HG03045 (cell line): ENCODE measurements around the gene STXBP4.

Experiments
- ATAC-seq: cut with Tn5 transposase; IDR thresholded peaks from one replicate; pipeline ENCODE4 v1.9.1; 2021; ENCODE audit warnings: mild to moderate bottlenecking, moderate library complexity; ENCODE audit not compliant: unreplicated experiment

Gene STXBP4, protein sequence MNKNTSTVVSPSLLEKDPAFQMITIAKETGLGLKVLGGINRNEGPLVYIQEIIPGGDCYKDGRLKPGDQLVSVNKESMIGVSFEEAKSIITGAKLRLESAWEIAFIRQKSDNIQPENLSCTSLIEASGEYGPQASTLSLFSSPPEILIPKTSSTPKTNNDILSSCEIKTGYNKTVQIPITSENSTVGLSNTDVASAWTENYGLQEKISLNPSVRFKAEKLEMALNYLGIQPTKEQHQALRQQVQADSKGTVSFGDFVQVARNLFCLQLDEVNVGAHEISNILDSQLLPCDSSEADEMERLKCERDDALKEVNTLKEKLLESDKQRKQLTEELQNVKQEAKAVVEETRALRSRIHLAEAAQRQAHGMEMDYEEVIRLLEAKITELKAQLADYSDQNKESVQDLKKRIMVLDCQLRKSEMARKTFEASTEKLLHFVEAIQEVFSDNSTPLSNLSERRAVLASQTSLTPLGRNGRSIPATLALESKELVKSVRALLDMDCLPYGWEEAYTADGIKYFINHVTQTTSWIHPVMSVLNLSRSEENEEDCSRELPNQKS

GRCh38 chr17:54968262-54968987 lies at the start of gene STXBP4, which contains the start of gene COX11:
TSS of gene STXBP4 (plus strand) at chr17:54968765. CDS start at chr17:54986220, 17,455 bp downstream.
TSS of gene COX11 (minus strand) at chr17:54968654. CDS start at chr17:54968646, 8 bp downstream.
- peak; percentile 95 for ATAC-seq

- ATAC-seq: no peak
Observed at GRCh38 chr17:54919425-54919824, 49.1 kb upstream of the STXBP4 start.

GRCh38 chr17:54920819-54921218 lies 47.7 kb upstream of the STXBP4 start:
- no peak for ATAC-seq

GRCh38 chr17:54924405-54924804 lies 44.2 kb upstream of the STXBP4 start:
- no peak for ATAC-seq

GRCh38 chr17:54927525-54927924 lies 41.0 kb upstream of the STXBP4 start:
- ATAC-seq: no peak

DNA sequence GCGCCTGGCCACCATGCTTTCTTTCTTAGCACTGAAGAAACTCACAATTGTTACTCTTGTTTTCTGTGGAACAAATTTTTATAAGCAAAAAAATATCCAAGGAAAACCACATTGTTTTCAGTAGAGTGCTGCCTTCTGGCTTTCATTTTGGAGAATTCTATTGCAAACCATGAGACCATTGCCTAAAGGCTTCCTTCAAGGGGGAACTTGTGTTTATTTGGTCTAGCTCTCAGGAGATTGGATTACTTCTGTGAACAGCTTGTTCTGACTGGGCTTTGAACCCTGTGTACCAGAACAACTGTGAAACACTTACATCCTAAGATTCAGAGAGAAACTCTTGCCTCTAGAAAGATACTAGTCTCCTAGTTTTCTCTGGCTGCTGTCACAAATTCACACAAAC lies 35.9 kb upstream of the STXBP4 start:
- no peak for ATAC-seq

DNA sequence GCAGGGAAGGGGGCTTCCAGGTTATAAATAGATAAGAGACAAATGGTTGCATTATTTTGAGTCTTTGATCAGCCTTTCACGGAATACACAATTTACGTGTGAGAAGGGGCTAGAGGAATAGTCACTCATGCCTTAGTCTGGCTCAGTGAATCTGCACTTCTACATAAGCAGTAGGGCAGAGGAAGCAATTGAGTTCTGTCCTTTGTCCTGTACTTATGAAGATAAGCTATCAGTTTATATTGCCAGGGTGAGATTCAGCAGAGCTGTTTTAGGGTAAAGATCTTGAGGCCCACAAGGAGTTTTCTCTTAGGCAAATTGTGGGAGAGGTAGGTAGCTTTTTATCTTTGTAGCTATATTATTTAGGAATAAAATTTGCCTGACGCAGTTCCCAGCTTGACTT lies 34.6 kb upstream of the STXBP4 start:
- no peak for ATAC-seq

DNA sequence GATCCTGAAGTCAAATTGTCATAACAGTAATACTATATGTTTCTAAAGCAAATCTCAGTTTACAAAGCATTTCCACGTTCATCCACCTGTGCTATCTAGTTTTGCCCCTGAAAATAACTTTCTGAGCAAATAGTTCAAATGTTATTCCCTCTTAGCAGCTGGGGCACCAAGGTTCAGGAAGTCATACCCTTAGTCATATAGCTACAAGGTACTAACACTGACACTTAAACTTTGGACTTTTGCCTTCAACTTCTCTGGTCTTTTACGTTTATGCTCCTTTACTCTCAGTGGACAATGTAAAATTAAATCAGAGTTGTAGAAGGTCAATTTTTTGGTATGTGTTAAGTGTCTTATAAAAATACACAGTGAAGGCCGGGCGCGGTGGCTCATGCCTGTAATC lies 33.1 kb upstream of the STXBP4 start:
- no peak for ATAC-seq

DNA sequence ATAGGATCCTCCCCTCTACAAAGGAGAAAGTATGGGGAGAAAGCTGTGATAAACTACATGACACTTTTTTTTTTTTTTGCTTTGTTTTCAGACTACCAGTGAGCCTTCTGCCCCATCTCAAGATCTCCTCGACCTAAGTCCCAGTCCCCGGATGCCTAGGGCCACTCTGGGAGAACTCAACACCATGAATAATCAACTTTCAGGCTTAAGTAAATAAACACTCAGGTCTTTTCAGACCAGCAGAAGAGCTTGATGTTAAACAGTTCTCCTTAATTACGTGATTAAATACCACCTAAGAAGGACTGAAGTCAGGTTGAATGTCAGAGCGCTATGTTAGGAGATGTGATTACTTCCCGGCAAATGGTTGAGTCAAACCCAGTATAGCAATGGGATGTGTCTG lies 31.5 kb upstream of the STXBP4 start:
- ATAC-seq: no peak

DNA sequence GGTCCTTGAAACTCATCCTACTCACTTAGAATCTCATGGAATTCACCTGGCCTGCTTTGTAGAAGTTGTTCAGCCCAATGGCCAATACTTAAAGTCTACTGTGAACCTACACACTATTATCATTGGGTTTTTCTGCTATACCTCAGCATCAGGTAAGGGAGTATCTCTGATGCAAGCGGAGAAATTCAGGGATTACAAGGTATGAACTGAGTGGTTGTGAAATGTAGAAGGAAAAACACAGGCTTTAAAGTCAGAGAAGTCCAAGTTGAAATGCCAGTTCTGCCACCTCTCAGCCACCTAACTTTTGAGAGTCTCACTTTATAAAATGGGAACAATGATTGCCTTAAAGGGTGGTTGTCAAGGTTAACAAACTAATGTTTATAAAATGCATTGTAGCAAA lies 31.1 kb upstream of the STXBP4 start:
- ATAC-seq: no peak

GRCh38 chr17:54941285-54941684 lies 27.3 kb upstream of the STXBP4 start:
- no peak for ATAC-seq

DNA sequence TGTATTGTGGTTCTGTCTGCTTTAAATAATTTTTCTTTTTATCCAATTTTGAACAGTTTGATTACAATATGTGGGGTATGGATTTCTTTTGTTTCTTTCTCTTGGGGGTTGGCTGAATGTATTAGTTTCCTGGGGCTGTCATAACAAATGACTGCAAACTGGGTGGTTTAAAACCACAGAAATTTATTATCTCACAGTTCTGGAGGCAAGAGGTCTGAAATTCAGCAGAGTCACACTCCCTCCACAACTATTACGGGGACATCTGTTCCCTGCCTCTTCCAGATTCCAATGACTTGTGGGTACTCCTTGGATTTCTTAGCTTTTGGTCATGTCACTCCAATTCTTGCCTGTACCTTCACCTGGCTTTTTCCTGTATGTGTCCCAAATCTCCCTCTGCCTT lies 23.8 kb upstream of the STXBP4 start:
- no peak for ATAC-seq

- no peak for ATAC-seq
Observed at GRCh38 chr17:54945231-54945630, 23.3 kb upstream of the STXBP4 start.

DNA sequence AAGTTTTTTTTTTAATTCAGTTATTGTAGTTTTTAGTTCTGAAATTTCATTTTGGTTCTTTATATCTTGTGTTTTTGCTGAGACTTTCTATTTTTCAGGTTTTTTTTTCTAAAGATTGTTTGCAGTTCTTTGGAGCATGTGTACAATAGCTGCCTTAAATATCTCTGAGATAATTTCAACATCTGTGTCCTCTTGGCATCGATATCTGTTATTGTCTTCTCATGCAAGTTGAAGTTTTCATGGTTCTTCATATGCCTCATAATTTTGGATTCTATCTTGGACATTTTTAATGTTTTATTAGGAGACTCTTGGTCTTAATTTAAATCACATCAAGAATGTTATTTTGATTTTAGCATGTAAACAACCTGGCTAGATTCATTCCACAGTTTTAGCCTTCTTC lies 22.9 kb upstream of the STXBP4 start:
- no peak for ATAC-seq

DNA sequence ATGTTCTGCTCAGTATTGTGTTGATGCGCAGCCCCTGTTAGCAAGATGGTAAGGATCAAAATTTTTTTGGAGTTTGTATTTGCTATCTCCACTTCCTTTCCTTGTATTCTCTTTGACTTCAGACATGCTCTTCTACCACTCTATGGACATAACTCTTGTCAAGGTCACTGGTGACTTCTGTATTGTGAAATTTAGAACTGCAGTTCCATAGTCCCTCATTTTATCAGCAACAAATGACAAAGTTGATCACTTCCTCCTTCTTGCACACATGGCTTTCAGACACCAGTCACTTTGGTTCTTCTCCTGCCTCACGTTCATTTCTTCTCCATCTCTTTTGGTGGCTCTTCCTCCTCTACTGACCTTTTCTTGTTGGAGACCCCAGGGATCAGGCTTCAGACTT lies 21.2 kb upstream of the STXBP4 start:
- ATAC-seq: no peak

- ATAC-seq: no peak
Observed at GRCh38 chr17:54948380-54948779, 20.2 kb upstream of the STXBP4 start.

- ATAC-seq: no peak
Observed at GRCh38 chr17:54950116-54950515, 18.4 kb upstream of the STXBP4 start.

GRCh38 chr17:54951286-54951685 lies 17.3 kb upstream of the STXBP4 start:
- no peak for ATAC-seq

- no peak for ATAC-seq
Observed at GRCh38 chr17:54956791-54957190, 11.8 kb upstream of the STXBP4 start.

DNA sequence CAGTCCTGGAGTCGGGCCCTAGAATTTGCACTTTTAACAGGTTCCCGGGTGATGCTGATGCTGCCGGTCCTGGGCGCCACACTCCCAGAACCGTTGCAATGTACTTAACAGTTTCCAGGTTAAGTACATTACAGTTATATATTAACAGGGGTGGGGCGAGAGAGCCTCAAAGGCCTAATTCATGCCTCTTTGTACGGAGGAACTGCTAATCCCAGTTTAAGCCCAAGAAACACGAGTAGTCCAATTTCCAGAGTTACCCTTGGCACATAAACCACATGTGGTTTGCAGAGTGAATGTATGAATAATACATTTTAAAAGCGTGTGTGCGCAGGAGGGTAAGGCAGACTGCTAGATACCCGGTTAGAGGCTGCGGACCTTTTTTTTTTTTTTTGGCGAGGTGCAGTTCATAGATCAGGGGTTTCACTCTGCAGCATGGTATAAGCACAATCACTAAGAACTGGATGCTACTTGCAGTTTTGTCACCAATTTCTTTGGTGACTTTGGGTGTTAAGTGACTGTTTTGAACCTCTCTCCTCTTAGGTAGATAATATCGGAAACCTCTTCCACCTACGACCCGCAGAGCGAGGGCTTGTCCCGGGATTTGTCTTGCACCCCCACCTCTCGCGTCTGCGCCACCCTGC lies 824 bp upstream of the STXBP4 start:
- ATAC-seq: peak; percentile 24

DNA sequence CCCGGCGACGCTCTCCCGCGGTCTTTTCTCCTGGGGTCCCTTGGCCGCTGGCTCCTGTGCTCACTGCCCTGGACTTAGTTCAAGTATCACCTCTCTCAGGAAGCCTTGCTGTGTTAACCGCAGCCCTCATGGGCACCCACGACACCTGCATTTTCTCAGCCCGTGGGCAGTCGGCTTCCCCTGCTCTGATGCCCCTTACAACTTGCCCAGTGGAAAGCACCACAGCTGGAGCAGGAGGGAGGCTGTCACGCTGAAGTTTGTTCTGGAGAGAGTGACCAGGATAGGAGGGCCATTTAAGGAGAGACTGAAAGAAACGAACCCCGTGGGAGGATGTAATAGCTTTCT lies 395 bp downstream of the STXBP4 start:
- peak; percentile 32 for ATAC-seq
